ENCODE results near the gene MIPOL1. TPM values are rescaled to one million over a fixed set of nuclear protein-coding genes. Genes with fewer than 3 reads are reported as not detected.

MIPOL1 gene
- total and polyA plus RNA-seq, 2 of the 4 experiments (the other 2 are of a cell fraction): 2.7 to 5.9 TPM

GRCh38 chr14:37203423-37203822 lies 5.7 kb downstream of the MIPOL1 start:
- dilution Hi-C loops (cut with HindIII; ENCODE audit: low sequenced_read_pairs, unreplicated experiment) (no loop called here), in situ Hi-C loops (cut with MboI; ENCODE audit: low sequenced_read_pairs) (no loop called here), intact Hi-C loops (cut with micrococcal nuclease) (no loop called here)
- Histone ChIP-seq H2AK5ac (ENCODE audit: low read depth, low read length) (no peak overlapping the region), H2BK5ac (ENCODE audit: low read depth, low read length, poor library complexity, severe bottlenecking) (no peak overlapping the region), H2BK15ac (ENCODE audit: low read depth, low read length) (no peak overlapping the region), H3K4ac (ENCODE audit: low read depth, low read length) (no peak overlapping the region), H4K8ac (ENCODE audit: low read depth in 2 of 2, low read length in 2 of 2) (no peak overlapping the region), H2AFZ (replicated peaks; ENCODE audit: low read length, poor library complexity) (no peak overlapping the region), H4K5ac (ENCODE audit: low read depth, low read length) (no peak overlapping the region), H3K4me3 (ENCODE audit: insufficient read depth, low read depth, low read length) (no peak overlapping the region), H3K27me3 (ENCODE audit: control insufficient read depth, insufficient read depth, low read length) (no peaks in the 10 kb centered on the region), H3K4me1 (ENCODE audit: control insufficient read depth, insufficient read depth, low read length) (no peaks in the 10 kb centered on the region), H3K9me3 (ENCODE audit: control insufficient read depth, insufficient read depth, low read length) (peaks cover 7% of the 10 kb centered on the region), H3K27ac (ENCODE audit: insufficient read depth, low read length) (no peak overlapping the region), H3K23ac (ENCODE audit: low read depth, low read length) (no peak overlapping the region), H3K4me2 (ENCODE audit: low read depth, low read length) (no peak overlapping the region), H3K79me1 (ENCODE audit: low read depth in 1 of 2, low read length in 2 of 2) (peaks cover 16 to 26% of the 10 kb centered on the region in 2 experiments), H2BK120ac (ENCODE audit: low read depth, low read length) (no peak overlapping the region), H3K9me1 (ENCODE audit: insufficient read depth, low read length) (peaks cover 2% of the 10 kb centered on the region; the same call in 1 of the 2 replicates), H4K20me1 (ENCODE audit: insufficient read depth, low read length) (no peaks in the 10 kb centered on the region), H3K36me3 (ENCODE audit: control insufficient read depth, insufficient read depth, low read length) (no peaks in the 10 kb centered on the region), H2BK20ac (ENCODE audit: low read depth, low read length) (no peak overlapping the region), H3K18ac (ENCODE audit: low read depth, low read length) (no peak overlapping the region), H2AK9ac (replicated peaks; ENCODE audit: low read depth, low read length, poor library complexity) (no peak overlapping the region), H3K56ac (ENCODE audit: extremely low read depth, insufficient read depth, low read length) (no peak overlapping the region), H3K9ac (ENCODE audit: low read depth, low read length) (no peak overlapping the region), H3K14ac (replicated peaks; ENCODE audit: low read depth, low read length) (no peak overlapping the region; the same call in 1 of the 2 replicates), H4K91ac (ENCODE audit: insufficient read depth, low read depth, low read length) (no peak overlapping the region)
- TF ChIP-seq USF2 (IDR thresholded peaks at IDR 0.05; ENCODE audit: low read depth, low read length) (no peak), BHLHE40 (IDR thresholded peaks at IDR 0.05; ENCODE audit: low read depth, low read length) (no peak), MAFK (IDR thresholded peaks at IDR 0.05; ENCODE audit: low read depth, low read length) (no peak), CTCF (conservative IDR thresholded peaks at IDR 0.05; ENCODE audit: low read depth, low read length) (no peak), NFE2L2 (IDR thresholded peaks at IDR 0.05; ENCODE audit: low read depth, low read length) (no peak)
- no CpG with 5 or more reads among the region's 1 CpG for WGBS, 2 experiments (ENCODE audit: extremely low coverage in 2 of 2, insufficient read length in 1 of 2)
- POLR2A ChIA-PET (ENCODE audit: unreplicated experiment): no interaction called here
- CTCF ChIA-PET: interaction anchor here (2.6 kb wide), 1 partner anchor 27 kb away, joined by 8 read pairs; no protein-coding TSS in a partner anchor
- BruUV-seq (replicated peaks): no TSS peak
- no peak for ATAC-seq (ENCODE audit: low read depth)
- no peak for DNase-seq
